Osteoblast (primary cell): Measurements from ENCODE around the gene MYH9. TPM values are rescaled to one million over a fixed set of nuclear protein-coding genes. Genes with fewer than 3 reads are reported as not detected.

Experiments
- DNase-seq: peaks from one replicate; pipeline ENCODE4 v3.0.0; 2011; ENCODE audit warnings: low spot score, mixed read lengths; ENCODE audit not compliant: insufficient read length; ENCODE audit errors: missing footprints
- H2AFZ ChIP-seq: 2 replicates; pipeline ENCODE4 v1.6.0; 2011; ENCODE audit warnings: mild to moderate bottlenecking, low read length
- H3K27ac ChIP-seq: 2 replicates; pipeline ENCODE4 v1.5.1; 2011; ENCODE audit warnings: mild to moderate bottlenecking, low read depth, low read length, moderate library complexity
- H3K27me3 ChIP-seq: 2 replicates; pipeline ENCODE4 v1.6.0; 2012; ENCODE audit warnings: mild to moderate bottlenecking, control low read depth, inconsistent platforms, low read length, moderate library complexity; ENCODE audit not compliant: insufficient read depth
- H3K36me3 ChIP-seq: 2 replicates; pipeline ENCODE4 v1.5.1; 2011; ENCODE audit warnings: mild to moderate bottlenecking, low read length, control low read depth, moderate library complexity; ENCODE audit not compliant: insufficient read depth
- H3K4me1 ChIP-seq: 2 replicates; pipeline ENCODE4 v1.5.1; 2011; ENCODE audit warnings: mild to moderate bottlenecking, low read length, control low read depth, moderate library complexity; ENCODE audit not compliant: insufficient read depth
- H3K4me2 ChIP-seq: 2 replicates; pipeline ENCODE4 v1.6.0; 2011; ENCODE audit warnings: mild to moderate bottlenecking, low read length; ENCODE audit not compliant: insufficient read depth
- H3K4me3 ChIP-seq: fragments of 200-600 bp; sonication (generic); 3 replicates; pipeline ENCODE4 v1.5.1; 2012; ENCODE audit warnings: mild to moderate bottlenecking, low read length, inconsistent platforms; ENCODE audit not compliant: insufficient read depth
- H3K79me2 ChIP-seq: 2 replicates; pipeline ENCODE4 v1.6.0; 2012; ENCODE audit warnings: mild to moderate bottlenecking, low read length, control low read depth, inconsistent platforms; ENCODE audit not compliant: insufficient read depth
- H3K9me3 ChIP-seq: 2 replicates; pipeline ENCODE4 v1.5.1; 2011; ENCODE audit warnings: low read depth, low read length, control low read depth
- H4K20me1 ChIP-seq: 2 replicates; pipeline ENCODE4 v1.6.0; 2012; ENCODE audit warnings: mild to moderate bottlenecking, low read length, control low read depth; ENCODE audit not compliant: insufficient read depth
- CTCF ChIP-seq: IDR thresholded peaks from 2 replicates; pipeline ENCODE4 v1.5.1; 2011; ENCODE audit warnings: mild to moderate bottlenecking, low read depth, low read length, moderate library complexity; ENCODE audit errors: extremely low read depth
- total RNA-seq: library from RNA; depleted of rRNA; stranded (reverse); fragments of >200 nt; gene quantifications from 2 replicates; pipeline ENCODE4 v1.2.3, GENCODE V29; 2012

MYH9 gene
- total RNA-seq, 1 donor = 964 TPM

- Histone ChIP-seq H3K4me1 (peaks cover 65% of the 10 kb centered on the region), H3K4me2 (peak overlapping the region; percentile 74), H3K27ac (peak overlapping the region; percentile 92), H3K4me3 (no peak overlapping the region), H4K20me1 (peaks cover 84% of the 10 kb centered on the region), H3K79me2 (peaks cover 98% of the 10 kb centered on the region), H3K27me3 (no peaks in the 10 kb centered on the region), H3K9me3 (no peaks in the 10 kb centered on the region), H3K36me3 (peaks cover 36% of the 10 kb centered on the region), H2AFZ (no peak overlapping the region)
- no peak for TF ChIP-seq CTCF
- DNase-seq = peak; percentile 92
Measured at GRCh38 chr22:36350751-36351594, 36.8 kb downstream of the MYH9 start.

GRCh38 chr22:36349726-36350125 lies 38.0 kb downstream of the MYH9 start:
- Histone ChIP-seq H3K4me1 (peaks cover 57% of the 10 kb centered on the region), H3K9me3 (no peaks in the 10 kb centered on the region), H3K36me3 (peaks cover 43% of the 10 kb centered on the region), H4K20me1 (peaks cover 80% of the 10 kb centered on the region), H3K27ac (peak overlapping the region; percentile 92), H3K4me2 (peak overlapping the region; percentile 24), H3K27me3 (no peaks in the 10 kb centered on the region), H2AFZ (no peak overlapping the region), H3K79me2 (peaks cover 96% of the 10 kb centered on the region), H3K4me3 (no peak overlapping the region)
- DNase-seq = peak; percentile 81
- TF ChIP-seq CTCF = no peak

DNA sequence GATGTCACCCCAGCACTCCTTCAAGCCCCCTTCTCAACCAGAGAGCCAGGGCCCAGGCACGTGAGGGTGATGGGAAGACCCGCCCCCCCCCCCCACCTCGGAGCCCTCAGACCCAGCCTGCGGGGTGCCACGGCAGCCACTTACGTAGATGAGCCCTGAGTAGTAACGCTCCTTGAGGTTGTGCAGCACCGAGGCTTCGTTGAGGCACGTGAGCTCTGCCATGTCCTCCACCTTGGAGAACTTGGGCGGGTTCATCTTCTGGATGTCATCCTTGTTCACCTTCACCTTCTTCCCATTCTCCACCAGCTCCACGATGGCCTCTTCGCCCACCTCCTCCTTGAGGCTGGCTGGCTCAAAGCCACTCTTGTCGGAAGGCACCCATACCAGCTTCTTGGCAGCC lies 39.0 kb downstream of the MYH9 start:
- peaks cover 60% of the 10 kb centered on the region for H3K4me1 ChIP-seq
- H3K36me3 ChIP-seq = peaks cover 53% of the 10 kb centered on the region

More for the DNA sequence above, 39.0 kb downstream of the MYH9 start:
- Histone ChIP-seq H3K27ac (no peak overlapping the region), H3K79me2 (peaks cover 96% of the 10 kb centered on the region), H2AFZ (no peak overlapping the region), H3K27me3 (no peaks in the 10 kb centered on the region), H3K4me3 (no peak overlapping the region), H3K9me3 (no peaks in the 10 kb centered on the region), H4K20me1 (peaks cover 82% of the 10 kb centered on the region), H3K4me2 (no peak overlapping the region)
- DNase-seq = no peak
- no peak for TF ChIP-seq CTCF
